OCI-LY1 (cell line): ENCODE data around the gene ATP1B1.

Experiments
- H2AFZ ChIP-seq: fragments of 200-600 bp; sonication (generic), shearing (Covaris generic); 2 replicates; pipeline ENCODE4 v1.6.0; 2014; ENCODE audit warnings: antibody characterized with exemption, mild to moderate bottlenecking, low read length
- H3F3A ChIP-seq: fragments of 200-600 bp; sonication (generic), shearing (Covaris generic); 2 replicates; pipeline ENCODE4 v1.6.0; 2014; ENCODE audit warnings: mild to moderate bottlenecking, antibody characterized with exemption, low read length, moderate library complexity; ENCODE audit not compliant: insufficient read depth
- H3K27ac ChIP-seq: fragments of 200-600 bp; sonication (generic); 2 replicates; pipeline ENCODE4 v1.5.1; 2014; ENCODE audit warnings: low read length, mixed run types, mild to moderate bottlenecking, low read depth; ENCODE audit not compliant: poor library complexity, severe bottlenecking
- H3K27me3 ChIP-seq: fragments of 200-600 bp; sonication (generic); 2 replicates; pipeline ENCODE4 v1.6.0; 2014; ENCODE audit warnings: antibody characterized with exemption, mild to moderate bottlenecking, low read length, moderate library complexity; ENCODE audit not compliant: insufficient read depth
- H3K36me3 ChIP-seq: fragments of 200-600 bp; sonication (generic); 2 replicates; pipeline ENCODE4 v1.6.1; 2014; ENCODE audit warnings: mild to moderate bottlenecking, antibody characterized with exemption, low read length, moderate library complexity, mixed read lengths; ENCODE audit not compliant: insufficient read depth
- H3K4me1 ChIP-seq: fragments of 200-600 bp; sonication (generic); 2 replicates; pipeline ENCODE4 v1.5.1; 2014; ENCODE audit warnings: mild to moderate bottlenecking, low read length, moderate library complexity; ENCODE audit not compliant: insufficient read depth, severe bottlenecking
- H3K4me2 ChIP-seq: fragments of 200-600 bp; sonication (generic), shearing (Covaris generic); 2 replicates; pipeline ENCODE4 v1.6.1; 2014; ENCODE audit warnings: low read length
- H3K4me3 ChIP-seq: fragments of 200-600 bp; sonication (generic); 2 replicates; pipeline ENCODE4 v1.5.1; 2014; ENCODE audit warnings: low read length, low read depth, mild to moderate bottlenecking, mixed read lengths; ENCODE audit not compliant: poor library complexity, severe bottlenecking
- H3K79me2 ChIP-seq: fragments of 200-600 bp; shearing (Covaris generic); 2 replicates; pipeline ENCODE4 v1.6.1; 2016; ENCODE audit warnings: mixed run types, low read length, mixed read lengths; ENCODE audit not compliant: insufficient read depth
- H3K9ac ChIP-seq: fragments of 200-600 bp; sonication (generic), shearing (Covaris generic); 2 replicates; pipeline ENCODE4 v1.6.1; 2014; ENCODE audit warnings: mild to moderate bottlenecking, low read length, mixed read lengths
- H3K9me2 ChIP-seq: fragments of 200-600 bp; sonication (generic), shearing (Covaris generic); 2 replicates; pipeline ENCODE4 v1.6.1; 2014; ENCODE audit warnings: low read depth, mild to moderate bottlenecking, low read length, mixed read lengths
- H3K9me3 ChIP-seq: fragments of 200-600 bp; shearing (Covaris generic); 2 replicates; pipeline ENCODE4 v1.6.1; 2014; ENCODE audit warnings: low read length, mixed read lengths
- H4K20me1 ChIP-seq: fragments of 200-600 bp; sonication (generic), shearing (Covaris generic); 2 replicates; pipeline ENCODE4 v1.6.0; 2016; ENCODE audit warnings: mild to moderate bottlenecking, low read length; ENCODE audit not compliant: insufficient read depth
- CTCF ChIP-seq: fragments of 200-600 bp; sonication (generic), shearing (Covaris generic); IDR thresholded peaks from 2 replicates; pipeline ENCODE4 v1.5.1; 2017; ENCODE audit warnings: mild to moderate bottlenecking, antibody characterized with exemption, low read length, moderate library complexity, mixed read lengths
- EZH2 ChIP-seq: fragments of 200-600 bp; sonication (generic), shearing (Covaris generic); IDR thresholded peaks from 2 replicates; pipeline ENCODE4 v1.8.0; 2017; ENCODE audit warnings: borderline replicate concordance, mixed run types, mild to moderate bottlenecking, antibody characterized with exemption, low read length, moderate library complexity, mixed read lengths

Gene ATP1B1

GRCh38 chr1:169070547-169070946 lies 35.9 kb upstream of the ATP1B1 start:
- no peak overlapping the region for H3K4me3 ChIP-seq
- no peaks in the 10 kb centered on the region for H3K36me3 ChIP-seq
- H3K4me1 ChIP-seq: no peaks in the 10 kb centered on the region
- no peaks in the 10 kb centered on the region for H3K9me2 ChIP-seq
- H3K27ac ChIP-seq: no peak overlapping the region
- H3F3A ChIP-seq: no peaks in the 10 kb centered on the region; the same call in 1 of the 2 replicates
- no peak overlapping the region for H2AFZ ChIP-seq
- H4K20me1 ChIP-seq: no peaks in the 10 kb centered on the region
- no peak overlapping the region for H3K4me2 ChIP-seq
- H3K27me3 ChIP-seq: no peaks in the 10 kb centered on the region
- no peak for TF ChIP-seq CTCF
- TF ChIP-seq EZH2: no peak
- H3K9me3 ChIP-seq: no peaks in the 10 kb centered on the region
- no peaks in the 10 kb centered on the region for H3K79me2 ChIP-seq
- H3K9ac ChIP-seq: no peak overlapping the region

- Histone ChIP-seq H4K20me1 (no peaks in the 10 kb centered on the region), H3K9me2 (no peaks in the 10 kb centered on the region), H3K4me3 (no peak overlapping the region), H3K4me2 (no peak overlapping the region), H3F3A (no peaks in the 10 kb centered on the region; the same call in 1 of the 2 replicates), H3K27me3 (no peaks in the 10 kb centered on the region), H3K79me2 (no peaks in the 10 kb centered on the region), H3K4me1 (no peaks in the 10 kb centered on the region), H3K36me3 (no peaks in the 10 kb centered on the region), H3K27ac (no peak overlapping the region), H3K9me3 (no peaks in the 10 kb centered on the region), H3K9ac (no peak overlapping the region), H2AFZ (no peak overlapping the region)
- TF ChIP-seq EZH2 (no peak), CTCF (no peak)
Observed at GRCh38 chr1:169070958-169071357, 35.5 kb upstream of the ATP1B1 start.

- no peaks in the 10 kb centered on the region for H3K9me2 ChIP-seq
- no peak for TF ChIP-seq CTCF
- no peak for TF ChIP-seq EZH2
- no peak overlapping the region for H3K27ac ChIP-seq
- no peak overlapping the region for H3K9ac ChIP-seq
- H3K4me2 ChIP-seq: no peak overlapping the region
- H2AFZ ChIP-seq: no peak overlapping the region
- no peaks in the 10 kb centered on the region for H3K9me3 ChIP-seq
- H4K20me1 ChIP-seq: no peaks in the 10 kb centered on the region
- no peaks in the 10 kb centered on the region for H3K79me2 ChIP-seq
- H3K36me3 ChIP-seq: no peaks in the 10 kb centered on the region
- H3F3A ChIP-seq: no peaks in the 10 kb centered on the region; the same call in 1 of the 2 replicates
- no peaks in the 10 kb centered on the region for H3K27me3 ChIP-seq
- H3K4me1 ChIP-seq: no peaks in the 10 kb centered on the region
- no peak overlapping the region for H3K4me3 ChIP-seq
Observed at GRCh38 chr1:169072945-169073725, 33.4 kb upstream of the ATP1B1 start.
